H1 (cell line): ENCODE results near the gene RABL3. TPM values are rescaled to one million over a fixed set of nuclear protein-coding genes. Genes with fewer than 3 reads are reported as not detected.

ENCODE experiments used
- CTCF ChIA-PET: fragments of 300-600 bp; sonication (Branson Sonifier 250); formaldehyde crosslinking; loops from one replicate; lab custom pipeline; 2021; ENCODE audit not compliant: partially characterized antibody; lab: Charles Lee
- POLR2A ChIA-PET: fragments of 300-600 bp; sonication (Branson Sonifier 250); formaldehyde crosslinking; loops from one replicate; lab custom pipeline; 2021; ENCODE audit warnings: inconsistent platforms; ENCODE audit not compliant: partially characterized antibody; lab: Charles Lee
- DNase-seq, 2 experiments: peaks; one replicate each; pipeline versions ENCODE4 v3.0.0 to v3.0.0-alpha.2; 2010 to 2022; ENCODE audit warnings: low spot score in 2 of 2, low read depth in 1 of 2, mixed read lengths in 1 of 2
- FAIRE-seq: peaks from 2 replicates; lab custom pipeline; 2011; peaks lifted over from hg19 to GRCh38; lab: Jason Lieb, UNC
- H2AFZ ChIP-seq: 2 replicates; pipeline ENCODE4 v1.8.1; 2012; ENCODE audit warnings: low read length, inconsistent platforms
- H2AK5ac ChIP-seq: 2 replicates; pipeline ENCODE4 v1.6.1; 2013; ENCODE audit warnings: low read depth, low read length
- H2BK120ac ChIP-seq: replicated peaks from 2 replicates; pipeline ENCODE3; 2013; ENCODE audit warnings: low read depth, low read length, inconsistent platforms
- H2BK12ac ChIP-seq: 2 replicates; pipeline ENCODE4 v1.6.1; 2013; ENCODE audit warnings: low read depth, low read length
- H2BK15ac ChIP-seq: 2 replicates; pipeline ENCODE4 v1.6.1; 2013; ENCODE audit warnings: low read length
- H2BK20ac ChIP-seq: 2 replicates; pipeline ENCODE4 v1.6.1; 2013; ENCODE audit warnings: low read length
- H2BK5ac ChIP-seq: 2 replicates; pipeline ENCODE4 v1.6.1; 2013; ENCODE audit warnings: low read depth, low read length
- H3K14ac ChIP-seq: 2 replicates; pipeline ENCODE4 v1.6.1; 2013; ENCODE audit warnings: inconsistent platforms; ENCODE audit not compliant: insufficient read length
- H3K18ac ChIP-seq: 2 replicates; pipeline ENCODE4 v1.6.1; 2013; ENCODE audit warnings: low read length; ENCODE audit errors: extremely low read depth
- H3K23ac ChIP-seq: 2 replicates; pipeline ENCODE4 v1.6.1; 2013; ENCODE audit warnings: inconsistent platforms; ENCODE audit not compliant: insufficient read length
- H3K23me2 ChIP-seq: 2 replicates; pipeline ENCODE4 v1.6.1; 2013; ENCODE audit warnings: low read depth, low read length
- H3K27ac ChIP-seq: 2 replicates; pipeline ENCODE4 v1.6.1; 2011; ENCODE audit warnings: low read depth, low read length, inconsistent platforms
- H3K27me3 ChIP-seq, 4 experiments: replicated peaks in 1 of 4; 1 replicate in 1 of 4; 2 replicates in 3 of 4; pipeline versions ENCODE4 v1.6.1 to v1.8.1; 2011 to 2013; ENCODE audit warnings: low read length in 3 of 4, mild to moderate bottlenecking in 3 of 4, inconsistent platforms in 2 of 4, mixed read lengths in 2 of 4, moderate library complexity in 1 of 4; ENCODE audit not compliant: control insufficient read depth in 3 of 4, insufficient read depth in 3 of 4; ENCODE audit errors: extremely low read depth in 1 of 4
- H3K36me3 ChIP-seq, 4 experiments: 2 replicates each; pipeline versions ENCODE4 v1.6.1 to v1.8.1; 2011 to 2013; ENCODE audit warnings: mild to moderate bottlenecking in 4 of 4, low read length in 3 of 4, moderate library complexity in 2 of 4, control low read depth in 1 of 4, inconsistent platforms in 1 of 4; ENCODE audit not compliant: insufficient read depth in 4 of 4, control insufficient read depth in 2 of 4
- H3K4ac ChIP-seq: replicated peaks from 2 replicates; pipeline ENCODE3; 2013; ENCODE audit warnings: low read length, low read depth, mixed read lengths, inconsistent platforms; ENCODE audit not compliant: insufficient read length
- H3K4me1 ChIP-seq, 4 experiments: replicated peaks in 1 of 4; 1 replicate in 1 of 4; 2 replicates in 3 of 4; pipeline versions ENCODE4 v1.6.1 to v1.8.1; 2011 to 2013; ENCODE audit warnings: low read length in 3 of 4, inconsistent platforms in 2 of 4, mixed read lengths in 1 of 4; ENCODE audit not compliant: insufficient read depth in 4 of 4, control insufficient read depth in 3 of 4
- H3K4me2 ChIP-seq, 2 experiments: 2 replicates each; pipeline versions ENCODE4 v1.6.1 to v1.8.1; 2011 to 2013; ENCODE audit warnings: low read depth in 2 of 2, low read length in 2 of 2, control low read depth in 1 of 2, inconsistent platforms in 1 of 2, mild to moderate bottlenecking in 1 of 2; ENCODE audit not compliant: insufficient read depth in 1 of 2
- H3K4me3 ChIP-seq, 4 experiments: fragments of 200-600, 300-600 bp in 1 of 4; sonication (generic), shearing (Covaris generic), sonication (Bioruptor Twin) in 1 of 4; 2 replicates each; pipeline versions ENCODE4 v1.5.1 to v1.8.1; 2011 to 2016; ENCODE audit warnings: low read length in 4 of 4, low read depth in 3 of 4, control low read depth in 2 of 4, inconsistent platforms in 2 of 4, mild to moderate bottlenecking in 2 of 4, mixed read lengths in 1 of 4, moderate library complexity in 1 of 4; ENCODE audit not compliant: insufficient read depth in 2 of 4; ENCODE audit errors: extremely low read depth in 1 of 4
- H3K56ac ChIP-seq: replicated peaks from 2 replicates; pipeline ENCODE3; 2013; ENCODE audit warnings: low read depth, mild to moderate bottlenecking, mixed read lengths, low read length, inconsistent platforms; ENCODE audit not compliant: insufficient read length
- H3K79me1 ChIP-seq: 2 replicates; pipeline ENCODE4 v1.6.1; 2013; ENCODE audit warnings: low read depth, low read length, control low read depth
- H3K79me2 ChIP-seq, 2 experiments: 2 replicates each; pipeline versions ENCODE4 v1.6.1 to v1.8.1; 2012 to 2013; ENCODE audit warnings: low read length in 2 of 2, mild to moderate bottlenecking in 2 of 2, inconsistent platforms in 1 of 2; ENCODE audit not compliant: insufficient read depth in 2 of 2, control insufficient read depth in 1 of 2
- H3K9ac ChIP-seq, 4 experiments: replicated peaks in 1 of 4; 1 replicate in 1 of 4; 2 replicates in 3 of 4; pipeline versions ENCODE4 v1.6.1 to v1.8.1; 2011 to 2013; ENCODE audit warnings: low read depth in 3 of 4, low read length in 3 of 4, control low read depth in 2 of 4, mild to moderate bottlenecking in 2 of 4, moderate library complexity in 2 of 4, inconsistent platforms in 1 of 4; ENCODE audit errors: extremely low read depth in 1 of 4
- H3K9me3 ChIP-seq, 2 experiments: 2 replicates each; pipeline versions ENCODE4 v1.6.1 to v1.8.1; 2012 to 2013; ENCODE audit warnings: mild to moderate bottlenecking in 2 of 2, moderate library complexity in 2 of 2, control low read depth in 1 of 2, inconsistent platforms in 1 of 2, low read depth in 1 of 2, low read length in 1 of 2, mixed read lengths in 1 of 2; ENCODE audit not compliant: insufficient read depth in 2 of 2
- H4K20me1 ChIP-seq, 2 experiments: replicated peaks in 1 of 2; 2 replicates each; pipeline versions ENCODE3 to v1.8.1; 2011 to 2013; ENCODE audit warnings: inconsistent platforms in 2 of 2, low read length in 2 of 2, mild to moderate bottlenecking in 1 of 2; ENCODE audit not compliant: insufficient read depth in 2 of 2, control insufficient read depth in 1 of 2
- H4K5ac ChIP-seq: 2 replicates; pipeline ENCODE4 v1.6.1; 2013; ENCODE audit warnings: low read length, low read depth, mixed read lengths, inconsistent platforms; ENCODE audit not compliant: insufficient read length
- H4K8ac ChIP-seq: 2 replicates; pipeline ENCODE4 v1.8.0; 2013; ENCODE audit warnings: mild to moderate bottlenecking, moderate library complexity, low read length, inconsistent platforms; ENCODE audit not compliant: insufficient read depth; ENCODE audit errors: extremely low read depth
- H4K91ac ChIP-seq: replicated peaks from 2 replicates; pipeline ENCODE3; 2013; ENCODE audit warnings: low read length, mixed read lengths, inconsistent platforms; ENCODE audit not compliant: insufficient read length
- BRCA1 ChIP-seq: IDR thresholded peaks from 2 replicates; pipeline ENCODE4 v1.6.1; 2012; ENCODE audit warnings: low read depth, low read length, improper control_type of control experiment
- CBX8 ChIP-seq: fragments of 300-800, 300-1000 bp; sonication (generic); IDR thresholded peaks from 2 replicates; pipeline ENCODE4 v1.7.1; 2016; ENCODE audit warnings: low read depth, low read length, borderline replicate concordance
- JUND ChIP-seq: IDR thresholded peaks from 2 replicates; pipeline ENCODE4 v1.6.1; 2011; ENCODE audit warnings: mild to moderate bottlenecking, improper control_type of control experiment, low read length
- KDM4A ChIP-seq: IDR thresholded peaks from one replicate; pipeline ENCODE4 v1.7.1; 2012; ENCODE audit warnings: low read depth, mild to moderate bottlenecking, moderate library complexity, low read length, inconsistent platforms; ENCODE audit not compliant: severe bottlenecking
- MAFK ChIP-seq: IDR thresholded peaks from 2 replicates; pipeline ENCODE4 v1.6.1; 2012; ENCODE audit warnings: low read depth, mild to moderate bottlenecking, improper control_type of control experiment, low read length
- NANOG ChIP-seq: IDR thresholded peaks from 2 replicates; pipeline ENCODE4 v1.6.1; 2011; ENCODE audit warnings: low read length, low read depth, mild to moderate bottlenecking, inconsistent platforms; ENCODE audit not compliant: insufficient read depth, poor library complexity, severe bottlenecking
- PHF8 ChIP-seq: fragments of 200-600 bp; sonication (generic); conservative IDR thresholded peaks from 2 replicates; pipeline ENCODE4 v1.7.1; 2012; ENCODE audit warnings: low read depth, mild to moderate bottlenecking, inconsistent platforms, low read length, moderate library complexity
- RXRA ChIP-seq: IDR thresholded peaks from 2 replicates; pipeline ENCODE4 v1.6.1; 2011; ENCODE audit warnings: low read depth, mild to moderate bottlenecking, low read length, moderate library complexity; ENCODE audit not compliant: insufficient read depth
- SAP30 ChIP-seq: fragments of 300-600 bp; sonication (generic); IDR thresholded peaks from 2 replicates; pipeline ENCODE4 v1.7.1; 2012; ENCODE audit warnings: low read length, moderate library complexity, mild to moderate bottlenecking, inconsistent platforms; ENCODE audit not compliant: insufficient read depth, insufficient replicate concordance
- SIX5 ChIP-seq: IDR thresholded peaks from 2 replicates; pipeline ENCODE4 v1.6.1; 2011; ENCODE audit warnings: mild to moderate bottlenecking, low read depth, low read length
- SP4 ChIP-seq: IDR thresholded peaks from 2 replicates; pipeline ENCODE4 v1.6.1; 2012; ENCODE audit warnings: low read length, inconsistent platforms
- polyA plus RNA-seq, 7 experiments: library from polyadenylated mRNA; depleted of rRNA in 3 of 7; stranded (reverse) in 5 of 7; unstranded in 2 of 7; fragments of >200 nt in 5 of 7; fragments of 200-250 nt in 2 of 7; gene quantifications; 1 replicate in 5 of 7; 2 replicates in 1 of 7; 4 replicates in 1 of 7; pipeline versions ENCODE4 v1.2.1 to v1.2.3, GENCODE V29; 2011 to 2013; ENCODE audit warnings: missing spikeins in 2 of 7, mixed read lengths in 2 of 7
- total RNA-seq: library from RNA; stranded (reverse); fragmentation: NEBNext Ultra II Directional; extraction: Animal tissue kit (Norgen Biotek cat#: 25700); gene quantifications from 2 replicates; pipeline ENCODE4 v1.2.1, GENCODE V29; 2021
- TF ChIP-seq, protein P1 (sequence below): IDR thresholded peaks from 2 replicates; pipeline ENCODE4 v1.6.1; 2012; ENCODE audit warnings: low read length, inconsistent platforms
- TF ChIP-seq, protein P2 (sequence below): IDR thresholded peaks from 2 replicates; pipeline ENCODE4 v1.6.1; 2011; ENCODE audit warnings: low read depth, mild to moderate bottlenecking, low read length; ENCODE audit not compliant: insufficient read depth

Gene RABL3
- total and polyA plus RNA-seq, 2 of the 8 experiments (the other 6 are each of a cell fraction or from before 2014, with no cell fraction given), result 4.4 to 19.2 TPM

DNA sequence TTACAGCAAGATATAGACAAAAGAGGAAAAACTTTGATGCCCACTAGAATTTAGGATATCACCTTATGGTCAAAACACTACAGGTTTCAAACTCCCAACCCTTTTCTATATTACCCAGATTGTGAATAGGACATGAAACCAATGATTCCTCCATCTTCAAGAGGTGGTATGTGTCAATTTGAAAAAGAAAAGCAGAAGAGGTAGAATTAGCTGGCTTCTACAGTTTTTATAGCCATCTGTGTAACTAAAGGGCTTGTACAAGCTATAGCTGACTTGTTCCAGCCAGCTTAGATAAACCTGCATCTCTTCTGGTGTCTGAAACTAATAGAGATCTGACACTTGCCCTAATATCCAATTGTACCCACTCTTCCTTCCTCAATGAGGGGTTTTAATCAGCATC, 35.4 kb downstream of the RABL3 start:
- Histone ChIP-seq H4K91ac (no peak overlapping the region), H3K23ac (no peak overlapping the region), H3K4me2 (no peak overlapping the region), H2BK15ac (no peak overlapping the region), H2BK20ac (no peak overlapping the region), H2BK5ac (no peak overlapping the region), H3K27ac (no peak overlapping the region), H2BK12ac (no peak overlapping the region), H3K4ac (no peak overlapping the region), H3K14ac (no peak overlapping the region), H2BK120ac (no peak overlapping the region), H4K8ac (no peak overlapping the region), H3K79me1 (no peaks in the 10 kb centered on the region), H3K56ac (no peak overlapping the region), H3K27me3 (no peaks in the 10 kb centered on the region), H3K18ac (no peak overlapping the region), H4K5ac (no peak overlapping the region), H2AK5ac (no peak overlapping the region), H3K4me1 (no peaks in the 10 kb centered on the region), H3K36me3 (no peaks in the 10 kb centered on the region; a peak in 1 of 8 replicates), H3K9ac (no peak overlapping the region), H3K4me3 (no peak overlapping the region), H3K23me2 (no peaks in the 10 kb centered on the region), H2AFZ (no peak overlapping the region), H3K79me2 (no peaks in the 10 kb centered on the region), H3K9me3 (no peaks in the 10 kb centered on the region), H4K20me1 (no peaks in the 10 kb centered on the region)
- TF ChIP-seq CBX8, result no peak
- no peak for TF ChIP-seq KDM4A
- TF ChIP-seq PHF8, result no peak
- TF ChIP-seq BRCA1, result no peak
- TF ChIP-seq RXRA, result no peak
- no peak for TF ChIP-seq SIX5
- no peak for TF ChIP-seq MAFK
- TF ChIP-seq, protein P1, sequence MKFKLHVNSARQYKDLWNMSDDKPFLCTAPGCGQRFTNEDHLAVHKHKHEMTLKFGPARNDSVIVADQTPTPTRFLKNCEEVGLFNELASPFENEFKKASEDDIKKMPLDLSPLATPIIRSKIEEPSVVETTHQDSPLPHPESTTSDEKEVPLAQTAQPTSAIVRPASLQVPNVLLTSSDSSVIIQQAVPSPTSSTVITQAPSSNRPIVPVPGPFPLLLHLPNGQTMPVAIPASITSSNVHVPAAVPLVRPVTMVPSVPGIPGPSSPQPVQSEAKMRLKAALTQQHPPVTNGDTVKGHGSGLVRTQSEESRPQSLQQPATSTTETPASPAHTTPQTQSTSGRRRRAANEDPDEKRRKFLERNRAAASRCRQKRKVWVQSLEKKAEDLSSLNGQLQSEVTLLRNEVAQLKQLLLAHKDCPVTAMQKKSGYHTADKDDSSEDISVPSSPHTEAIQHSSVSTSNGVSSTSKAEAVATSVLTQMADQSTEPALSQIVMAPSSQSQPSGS, result no peak
- no peak for TF ChIP-seq SP4
- TF ChIP-seq, protein P2, sequence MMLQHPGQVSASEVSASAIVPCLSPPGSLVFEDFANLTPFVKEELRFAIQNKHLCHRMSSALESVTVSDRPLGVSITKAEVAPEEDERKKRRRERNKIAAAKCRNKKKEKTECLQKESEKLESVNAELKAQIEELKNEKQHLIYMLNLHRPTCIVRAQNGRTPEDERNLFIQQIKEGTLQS, result no peak
- no peak for TF ChIP-seq SAP30
- TF ChIP-seq NANOG, result no peak
- no peak for TF ChIP-seq JUND
- no peak for FAIRE-seq
- POLR2A ChIA-PET, result no interaction called here
- CTCF ChIA-PET, result interaction anchor here (1.0 kb wide), 1 partner anchor 8 kb away, joined by 3 read pairs; no protein-coding TSS in a partner anchor
- DNase-seq, result no peak
